DMS114 treated with DMSO at 0.1 percent for 48 hours (cell line): ENCODE results near the gene MAD2L2.
A peak's percentile ranks its signal among the peaks of the same experiment; 100 is the strongest.

Source experiments
- DNase-seq: peaks from one replicate; lab custom pipeline; 2025; ENCODE audit not compliant: unreplicated experiment; lab: John Stamatoyannopoulos, UW

MAD2L2 gene

GRCh38 chr1:11684070-11684469, 3.1 kb upstream of the MAD2L2 start:
- no peak for DNase-seq

DNA sequence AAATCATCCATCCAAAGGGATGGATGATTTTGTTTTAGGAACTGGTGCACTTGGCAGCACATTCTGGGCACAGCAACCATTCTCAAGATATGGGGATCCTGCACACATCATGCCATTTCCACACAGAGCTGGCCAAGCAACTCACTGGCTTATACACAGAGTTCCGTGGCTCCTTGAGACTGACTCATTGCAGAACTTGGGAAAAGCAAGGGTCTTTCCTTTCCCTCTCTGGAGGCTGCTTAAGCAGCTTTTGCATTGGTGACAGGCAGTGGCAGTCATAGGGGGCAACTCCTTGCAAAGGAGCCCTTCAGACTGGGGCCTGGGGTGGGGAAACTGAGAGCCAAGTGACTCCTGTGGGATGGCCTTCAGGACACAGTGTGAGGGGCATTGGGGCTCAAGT, 1.9 kb upstream of the MAD2L2 start:
- DNase-seq = no peak

GRCh38 chr1:11682287-11682771, 1.4 kb upstream of the MAD2L2 start:
- no peak for DNase-seq

GRCh38 chr1:11680270-11681070, 478 bp downstream of the MAD2L2 start:
- no peak for DNase-seq

DNA sequence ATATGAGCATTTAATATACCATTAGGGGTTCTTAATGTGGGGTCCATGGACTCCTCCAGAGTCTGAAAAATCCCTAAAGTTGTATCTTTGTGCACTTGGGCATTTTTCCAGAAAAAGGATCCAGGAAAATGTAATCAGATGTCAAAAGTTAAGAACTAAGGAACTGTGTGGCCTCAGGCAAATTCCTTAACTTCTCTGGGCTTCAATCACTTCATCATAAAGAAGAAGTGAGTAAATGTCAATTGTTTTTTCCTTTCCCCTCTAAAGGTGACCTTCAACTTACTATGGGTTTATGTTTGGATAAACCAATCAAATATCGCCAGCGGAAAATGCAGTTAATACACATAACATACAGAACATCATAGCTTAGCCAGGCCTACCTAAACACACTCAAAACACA, 2.5 kb downstream of the MAD2L2 start:
- no peak for DNase-seq

DNA sequence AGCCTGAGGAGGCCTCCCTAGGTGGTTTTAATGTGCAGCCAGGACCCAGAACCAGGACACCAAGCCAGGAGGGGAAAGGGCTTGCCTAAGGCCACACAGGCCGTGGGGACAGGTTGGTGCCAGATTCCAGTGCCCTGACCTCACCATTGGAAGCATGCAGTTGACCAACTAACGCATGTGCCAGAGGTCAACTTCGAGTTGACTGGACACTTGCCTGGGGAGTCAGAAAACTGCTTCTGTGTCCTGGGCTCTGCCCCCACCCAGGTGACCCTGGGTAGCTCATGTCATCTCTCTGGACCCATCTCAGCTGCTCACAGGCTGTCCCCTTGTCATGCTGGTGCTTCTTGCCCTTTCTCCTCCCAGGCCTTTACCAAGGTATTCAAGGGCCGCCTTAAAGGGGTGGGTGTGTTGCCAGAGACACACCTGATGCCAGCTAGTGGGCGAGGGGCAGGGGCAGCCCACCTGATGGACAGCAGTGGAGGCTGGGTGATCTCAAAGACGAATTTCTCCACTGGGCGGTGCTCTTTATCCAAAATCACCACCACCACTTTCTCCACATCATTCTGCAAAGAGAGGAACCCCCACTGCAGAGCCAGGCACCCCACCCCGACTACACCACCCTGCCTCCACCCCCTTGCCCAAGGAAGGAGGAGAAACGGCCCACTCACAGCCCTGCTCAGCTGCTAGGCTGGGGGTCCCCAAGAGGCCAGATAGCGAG, 4.4 kb downstream of the MAD2L2 start:
- no peak for DNase-seq

- DNase-seq = no peak
Observed at GRCh38 chr1:11675325-11675724, 5.6 kb downstream of the MAD2L2 start.

DNA sequence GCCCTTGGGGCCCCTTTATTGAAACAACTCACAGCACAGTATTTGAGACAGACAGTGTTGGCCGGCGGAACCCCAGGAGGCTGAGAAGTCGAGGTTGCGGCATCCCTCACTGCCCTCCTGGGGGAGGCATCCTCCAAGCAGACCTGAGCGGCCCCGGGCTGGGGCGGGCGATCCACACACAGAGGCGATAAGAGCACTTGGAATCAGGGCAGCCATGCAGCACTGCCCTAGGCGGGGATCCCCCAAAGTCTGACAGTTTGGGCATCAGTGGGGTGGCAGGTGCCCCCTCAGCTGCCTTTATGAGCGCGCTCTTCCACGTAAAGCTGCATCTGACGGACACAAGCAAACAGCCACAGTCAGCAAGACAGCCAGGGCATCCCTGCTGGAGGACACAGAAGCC, 6.5 kb downstream of the MAD2L2 start:
- DNase-seq = no peak

GRCh38 chr1:11673089-11673769, 7.7 kb downstream of the MAD2L2 start:
- no peak for DNase-seq

GRCh38 chr1:11671544-11672286, 9.2 kb downstream of the MAD2L2 start:
- no peak for DNase-seq

GRCh38 chr1:11671205-11671543, 9.8 kb downstream of the MAD2L2 start:
- no peak for DNase-seq

- no peak for DNase-seq
Observed at GRCh38 chr1:11670747-11671146, 10.2 kb downstream of the MAD2L2 start.

- DNase-seq = no peak
Observed at GRCh38 chr1:11668516-11668915, 12.4 kb downstream of the MAD2L2 start.

DNA sequence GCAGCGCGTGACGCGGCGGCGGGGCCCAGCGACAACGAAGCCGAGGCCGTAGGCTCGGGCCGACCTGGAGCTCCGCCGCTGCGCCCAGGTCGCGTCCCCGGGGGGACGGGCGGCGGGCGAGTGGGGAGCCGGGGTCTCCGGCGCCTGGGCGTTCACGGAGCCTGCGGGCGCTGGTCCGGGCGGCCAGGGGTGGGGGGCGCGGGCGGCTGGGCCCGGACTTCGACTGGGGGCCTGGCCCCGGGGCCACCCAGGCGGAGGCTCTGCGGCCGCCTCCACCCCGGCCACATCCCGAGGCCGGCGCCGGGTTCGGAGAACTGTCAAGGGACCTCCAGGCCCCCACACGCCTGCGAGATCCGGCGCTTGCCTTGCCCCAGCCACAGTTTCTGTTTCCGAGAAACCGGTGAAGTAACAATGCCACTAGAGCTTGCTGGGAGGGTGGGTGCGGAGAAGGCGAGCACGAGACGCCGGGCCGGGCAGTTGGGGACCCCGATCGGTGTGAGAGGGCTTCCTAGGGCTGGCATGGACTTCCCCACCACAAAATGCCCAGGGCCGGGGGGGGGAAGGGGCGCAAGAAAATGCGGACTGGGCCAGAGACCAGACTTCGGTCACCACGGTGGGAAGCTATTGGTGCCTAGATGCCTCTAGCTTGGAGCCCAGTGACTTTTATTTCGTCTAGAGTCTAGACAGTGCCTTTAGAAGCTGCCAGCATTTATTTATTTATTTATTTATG, 16.4 kb downstream of the MAD2L2 start:
- peak; percentile 58 for DNase-seq

GRCh38 chr1:11661103-11661502, 19.8 kb downstream of the MAD2L2 start:
- no peak for DNase-seq

DNA sequence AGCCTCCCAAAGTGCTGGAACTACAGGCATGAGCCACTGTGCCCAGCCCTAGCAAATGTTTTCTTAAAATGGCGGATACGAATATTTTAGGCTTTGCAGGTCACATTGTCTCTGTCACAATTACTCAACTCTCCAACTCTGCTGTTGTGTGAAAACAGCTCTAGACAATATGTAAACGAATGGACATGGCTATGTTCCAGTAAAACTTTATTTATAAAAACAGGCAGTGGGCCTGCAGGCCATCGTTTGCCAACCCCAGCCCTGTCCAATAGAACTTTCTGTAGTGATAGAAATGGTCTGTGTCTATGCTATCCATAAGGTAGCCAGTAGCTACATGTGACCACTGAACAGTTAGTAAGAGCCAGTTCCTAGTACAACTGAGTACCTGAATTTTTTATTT, 21.2 kb downstream of the MAD2L2 start:
- DNase-seq = no peak

DNA sequence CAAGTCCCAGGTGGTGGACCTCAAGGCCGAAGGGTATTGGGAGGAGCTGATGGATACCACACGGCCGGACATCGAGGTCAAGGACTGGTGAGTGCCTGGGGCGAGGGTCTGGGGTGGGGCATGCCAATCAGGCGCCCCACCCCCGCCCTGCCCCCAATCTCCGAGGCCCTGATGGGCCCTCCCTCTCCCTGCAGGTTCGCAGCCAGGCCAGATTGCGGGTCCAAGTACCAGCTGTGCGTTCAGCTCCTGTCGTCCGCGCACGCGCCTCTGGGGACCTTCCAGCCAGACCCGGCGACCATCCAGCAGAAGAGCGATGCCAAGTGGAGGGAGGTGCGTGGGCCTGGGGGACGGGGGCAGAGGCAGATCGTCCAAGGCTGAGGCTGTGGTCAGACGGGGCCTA, 22.4 kb downstream of the MAD2L2 start:
- DNase-seq = no peak

DNA sequence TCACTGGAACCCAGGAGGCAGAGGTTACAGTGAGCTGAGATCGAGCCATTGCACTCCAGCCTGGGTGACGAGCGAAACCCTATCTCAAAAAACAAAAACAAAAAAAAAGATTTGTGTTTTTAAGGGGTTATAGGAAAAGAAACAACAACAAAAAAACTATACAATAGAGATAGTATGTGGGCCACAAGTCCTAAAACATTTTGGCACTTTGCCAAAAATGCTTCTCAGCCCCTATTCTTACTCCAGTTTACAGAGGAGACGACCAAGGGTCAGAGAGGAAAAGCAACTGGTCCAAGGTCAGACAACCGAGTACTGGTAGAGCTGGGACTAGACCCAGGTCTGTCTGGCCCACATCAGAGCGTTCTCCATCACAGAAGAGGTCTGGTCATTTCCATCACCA, 23.3 kb downstream of the MAD2L2 start:
- DNase-seq = no peak

- DNase-seq = no peak
Observed at GRCh38 chr1:11654939-11655808, 25.8 kb downstream of the MAD2L2 start.
